Measurements from ENCODE around the gene CFAP97.

- TF ChIP-seq, protein P1, sequence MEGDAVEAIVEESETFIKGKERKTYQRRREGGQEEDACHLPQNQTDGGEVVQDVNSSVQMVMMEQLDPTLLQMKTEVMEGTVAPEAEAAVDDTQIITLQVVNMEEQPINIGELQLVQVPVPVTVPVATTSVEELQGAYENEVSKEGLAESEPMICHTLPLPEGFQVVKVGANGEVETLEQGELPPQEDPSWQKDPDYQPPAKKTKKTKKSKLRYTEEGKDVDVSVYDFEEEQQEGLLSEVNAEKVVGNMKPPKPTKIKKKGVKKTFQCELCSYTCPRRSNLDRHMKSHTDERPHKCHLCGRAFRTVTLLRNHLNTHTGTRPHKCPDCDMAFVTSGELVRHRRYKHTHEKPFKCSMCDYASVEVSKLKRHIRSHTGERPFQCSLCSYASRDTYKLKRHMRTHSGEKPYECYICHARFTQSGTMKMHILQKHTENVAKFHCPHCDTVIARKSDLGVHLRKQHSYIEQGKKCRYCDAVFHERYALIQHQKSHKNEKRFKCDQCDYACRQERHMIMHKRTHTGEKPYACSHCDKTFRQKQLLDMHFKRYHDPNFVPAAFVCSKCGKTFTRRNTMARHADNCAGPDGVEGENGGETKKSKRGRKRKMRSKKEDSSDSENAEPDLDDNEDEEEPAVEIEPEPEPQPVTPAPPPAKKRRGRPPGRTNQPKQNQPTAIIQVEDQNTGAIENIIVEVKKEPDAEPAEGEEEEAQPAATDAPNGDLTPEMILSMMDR (IDR thresholded peaks at IDR 0.05), result no peak
- no peak for TF ChIP-seq POLR2A (IDR thresholded peaks at IDR 0.05)
Measured at GRCh38 chr4:185224597-185224996, 20.8 kb upstream of the CFAP97 start.
